GM12878 (cell line): ENCODE measurements around the gene PPP1R13L. TPM values are rescaled to one million over a fixed set of nuclear protein-coding genes. Genes with fewer than 3 reads are reported as not detected.

Source experiments
- ATAC-seq: fragments of 200-7000 bp; cut with Tn5 transposase; 3 replicates; pipeline ENCODE4 v1.9.1; 2020; ENCODE audit warnings: mild to moderate bottlenecking, moderate library complexity
- BruUV-seq: library from RNA; stranded (reverse); fragments of 400-500 nt; replicated peaks from 2 replicates; lab custom pipeline; 2021; lab: Mats Ljungman, UMichigan
- CTCF ChIA-PET: fragments of 300-600 bp; sonication (Branson Sonifier 250); formaldehyde crosslinking; extraction: SDS; loops from one replicate; lab custom pipeline; 2021; ENCODE audit warnings: inconsistent platforms; lab: Yijun Ruan, JAX
- POLR2A ChIA-PET: fragments of 350-600 bp; formaldehyde crosslinking; extraction: SDS; loops from one replicate; lab custom pipeline; 2021; ENCODE audit warnings: inconsistent platforms; lab: Charles Lee
- RAD21 ChIA-PET: fragments of 300-600 bp; sonication (Branson Sonifier 250); formaldehyde crosslinking; loops from one replicate; lab custom pipeline; 2023; ENCODE audit warnings: antibody characterized with exemption; ENCODE audit not compliant: unreplicated experiment; lab: Charles Lee
- SMC1A ChIA-PET: fragments of 300-600 bp; sonication (Branson Sonifier 250); formaldehyde crosslinking; loops from one replicate; lab custom pipeline; 2023; ENCODE audit not compliant: unreplicated experiment, uncharacterized antibody; lab: Charles Lee
- DNase-seq: peaks from one replicate; pipeline ENCODE4 v3.0.0-alpha.2; 2011; ENCODE audit warnings: low read depth, low spot score
- FAIRE-seq: peaks from 3 replicates; lab custom pipeline; 2011; peaks lifted over from hg19 to GRCh38; lab: Jason Lieb, UNC
- H2AFZ ChIP-seq: 2 replicates; pipeline ENCODE4 v1.6.0; 2011; ENCODE audit warnings: low read depth, low read length, control low read depth; ENCODE audit not compliant: control insufficient read depth
- H3K27ac ChIP-seq: 2 replicates; pipeline ENCODE4 v1.5.1; 2011; ENCODE audit warnings: control low read depth; ENCODE audit not compliant: control insufficient read depth, insufficient read depth
- H3K27me3 ChIP-seq, 2 experiments: replicated peaks in 1 of 2; 2 replicates each; pipeline versions ENCODE4 v1.6.0 to v1.6.1; 2011; ENCODE audit warnings: low read length in 1 of 2; ENCODE audit not compliant: control insufficient read depth in 2 of 2, insufficient read depth in 2 of 2
- H3K36me3 ChIP-seq, 2 experiments: 2 replicates each; pipeline ENCODE4 v1.5.1; 2011; ENCODE audit warnings: low read length in 1 of 2; ENCODE audit not compliant: control insufficient read depth in 2 of 2, insufficient read depth in 2 of 2
- H3K4me1 ChIP-seq: 2 replicates; pipeline ENCODE4 v1.6.1; 2011; ENCODE audit warnings: mild to moderate bottlenecking, low read length, moderate library complexity, mixed read lengths; ENCODE audit not compliant: control insufficient read depth, insufficient read depth
- H3K4me2 ChIP-seq: 2 replicates; pipeline ENCODE4 v1.6.0; 2011; ENCODE audit warnings: control low read depth; ENCODE audit not compliant: control insufficient read depth, insufficient read depth
- H3K4me3 ChIP-seq: fragments of 200-600 bp; sonication (generic); 2 replicates; pipeline ENCODE4 v1.5.1; 2016
- H3K79me2 ChIP-seq: 2 replicates; pipeline ENCODE4 v1.6.0; 2011; ENCODE audit warnings: low read length; ENCODE audit not compliant: control insufficient read depth, insufficient read depth
- H3K9ac ChIP-seq: 2 replicates; pipeline ENCODE4 v1.8.0; 2011; ENCODE audit warnings: low read length, control low read depth, mixed read lengths; ENCODE audit not compliant: control insufficient read depth, insufficient read depth
- H3K9me3 ChIP-seq: replicated peaks from 3 replicates; pipeline ENCODE4 v1.5.1; 2011; ENCODE audit warnings: mild to moderate bottlenecking, low read length; ENCODE audit not compliant: control insufficient read depth, insufficient read depth
- H4K20me1 ChIP-seq: 2 replicates; pipeline ENCODE4 v1.6.0; 2011; ENCODE audit not compliant: control insufficient read depth, insufficient read depth
- CREB1 ChIP-seq: IDR thresholded peaks from 2 replicates; pipeline ENCODE4 v1.6.1; 2012; ENCODE audit warnings: low read depth, mild to moderate bottlenecking, inconsistent platforms
- HDGF ChIP-seq: fragments of 450-650 bp; IDR thresholded peaks from 2 replicates; pipeline ENCODE4 v1.6.1; 2016; ENCODE audit warnings: antibody characterized with exemption
- WGBS: methylation state at CpG from one replicate; pipeline ENCODE4 v1.1.6; 2016; ENCODE audit warnings: low lambda C conversion rate; ENCODE audit not compliant: insufficient replicate concordance, insufficient coverage; ENCODE audit errors: missing lambda C conversion rate; 5-methylcytosine and 5-hydroxymethylcytosine counted together
- in situ Hi-C: fragments of 300-500 bp; cut with MboI; formaldehyde crosslinking; loops from 9 replicates; pipeline ENCODE4 v1.14.3; 2018; ENCODE audit warnings: mixed read lengths
- intact Hi-C: fragments of 100-400 bp; cut with micrococcal nuclease; formaldehyde crosslinking; loops from one replicate; pipeline ENCODE4 v1.14.2; 2022; ENCODE audit not compliant: unreplicated experiment
- polyA plus RNA-seq, 11 experiments: library from polyadenylated mRNA; depleted of rRNA in 4 of 11; unstranded in 6 of 11; stranded (reverse) in 5 of 11; fragments of >200 nt; fragmentation: Nextera tagmentation in 4 of 11; fragmentation: Illumina TruSeq in 1 of 11; extraction: Ambion mirVana in 4 of 11; extraction: Trizol in 1 of 11; gene quantifications; 1 replicate in 1 of 11; 2 replicates in 10 of 11; pipeline versions ENCODE4 v1.2.1 to v1.2.3, GENCODE V29; 2011 to 2016; ENCODE audit warnings: inconsistent platforms in 2 of 11, missing spikeins in 2 of 11, low read depth in 1 of 11
- total RNA-seq, 4 experiments: library from RNA; depleted of rRNA in 3 of 4; stranded (reverse); fragments of >200 nt in 3 of 4; fragmentation: Illumina TruSeq in 1 of 4; extraction: Trizol in 1 of 4; gene quantifications; 2 replicates each; pipeline versions ENCODE4 v1.2.1 to v1.2.3, GENCODE V29; 2013 to 2021
- TF ChIP-seq, protein P1 (sequence below): fragments of 450-650 bp; IDR thresholded peaks from 2 replicates; pipeline ENCODE4 v1.6.1; 2017; ENCODE audit warnings: borderline replicate concordance
- TF ChIP-seq, protein P2 (sequence below): fragments of 450-650 bp; IDR thresholded peaks from 2 replicates; pipeline ENCODE4 v1.6.1; 2016; ENCODE audit warnings: mild to moderate bottlenecking

Gene PPP1R13L
- total and polyA plus RNA-seq, 10 of the 15 experiments (the other 5 are each of a cell fraction or from before 2014, with no cell fraction given) = 0.40 to 10.0 (median 2.5) TPM

DNA sequence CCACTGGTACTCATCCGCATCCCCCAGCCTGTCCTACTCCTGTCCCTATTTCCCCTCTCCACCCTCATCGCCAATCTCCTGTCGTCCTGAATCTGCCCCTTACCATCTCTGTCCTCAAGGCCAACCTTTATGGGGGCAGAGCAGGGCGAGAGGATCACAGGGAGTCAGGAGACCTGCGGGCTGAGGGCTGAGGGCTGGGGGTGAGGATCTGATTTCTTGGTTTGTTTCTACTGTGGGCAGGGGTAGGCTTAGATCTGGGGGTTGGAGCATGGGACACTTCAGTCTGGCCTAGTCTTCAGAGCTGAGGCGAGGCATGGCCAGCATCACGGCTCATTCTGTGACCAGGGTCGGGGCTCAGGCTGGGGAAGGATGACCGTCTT, 35.4 kb upstream of the PPP1R13L start:
- ChIA-PET RAD21 (interaction anchor here (1.0 to 3.5 kb wide), 15 partner anchors 14 to 206 kb away, joined by 3 to 206 read pairs (median 5); partner anchors contain the start of genes FOSB and PPP1R13L), CTCF (interaction anchor here (0.9 to 6.6 kb wide), 24 partner anchors 9 to 330 kb away, joined by 3 to 385 read pairs (median 5); partner anchors contain the start of genes ERCC1, FOSB, PPP1R13L and SIX5)

More for the DNA sequence above, 35.4 kb upstream of the PPP1R13L start:
- peak overlapping the region; percentile 73; the same call in 1 of the 2 replicates for H3K9ac ChIP-seq
- no peaks in the 10 kb centered on the region for H3K9me3 ChIP-seq
- POLR2A ChIA-PET = interaction anchor here (0.6 to 2.6 kb wide), 9 partner anchors 8 to 217 kb away, joined by 3 to 30 read pairs (median 6); no protein-coding TSS in a partner anchor
- H3K4me1 ChIP-seq = peaks cover 23% of the 10 kb centered on the region
- in situ Hi-C loops = loop anchor here (5.0 kb wide), 1 partner anchor 37 kb away; no protein-coding TSS in a partner anchor
- no peak for ATAC-seq
- no peaks in the 10 kb centered on the region for H4K20me1 ChIP-seq
- H3K27ac ChIP-seq = peak overlapping the region; percentile 82
- FAIRE-seq = no peak
- DNase-seq = no peak
- peak overlapping the region; percentile 57 for H3K4me3 ChIP-seq
- SMC1A ChIA-PET = interaction anchor here (1.0 to 6.0 kb wide), 9 partner anchors 10 to 203 kb away, joined by 3 to 145 read pairs (median 9); partner anchors contain the start of gene FOSB
- H3K79me2 ChIP-seq = no peaks in the 10 kb centered on the region
- H3K4me2 ChIP-seq = peak overlapping the region; percentile 76
- peak overlapping the region; percentile 75 for H2AFZ ChIP-seq
- BruUV-seq = no TSS peak
- intact Hi-C loops = loop anchor here (5.0 kb wide), 1 partner anchor 202 kb away; no protein-coding TSS in a partner anchor
- WGBS = 37% methylated on average over 7 of the region's 9 CpGs
- no peaks in the 10 kb centered on the region for H3K36me3 ChIP-seq
- no peaks in the 10 kb centered on the region for H3K27me3 ChIP-seq
- TF ChIP-seq, protein P1, sequence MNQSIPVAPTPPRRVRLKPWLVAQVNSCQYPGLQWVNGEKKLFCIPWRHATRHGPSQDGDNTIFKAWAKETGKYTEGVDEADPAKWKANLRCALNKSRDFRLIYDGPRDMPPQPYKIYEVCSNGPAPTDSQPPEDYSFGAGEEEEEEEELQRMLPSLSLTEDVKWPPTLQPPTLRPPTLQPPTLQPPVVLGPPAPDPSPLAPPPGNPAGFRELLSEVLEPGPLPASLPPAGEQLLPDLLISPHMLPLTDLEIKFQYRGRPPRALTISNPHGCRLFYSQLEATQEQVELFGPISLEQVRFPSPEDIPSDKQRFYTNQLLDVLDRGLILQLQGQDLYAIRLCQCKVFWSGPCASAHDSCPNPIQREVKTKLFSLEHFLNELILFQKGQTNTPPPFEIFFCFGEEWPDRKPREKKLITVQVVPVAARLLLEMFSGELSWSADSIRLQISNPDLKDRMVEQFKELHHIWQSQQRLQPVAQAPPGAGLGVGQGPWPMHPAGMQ = no peak
- TF ChIP-seq HDGF (0 out of 2 replicates have a peak, but pooled peaks have one; percentile 40), CREB1 (no peak)
- TF ChIP-seq, protein P2, sequence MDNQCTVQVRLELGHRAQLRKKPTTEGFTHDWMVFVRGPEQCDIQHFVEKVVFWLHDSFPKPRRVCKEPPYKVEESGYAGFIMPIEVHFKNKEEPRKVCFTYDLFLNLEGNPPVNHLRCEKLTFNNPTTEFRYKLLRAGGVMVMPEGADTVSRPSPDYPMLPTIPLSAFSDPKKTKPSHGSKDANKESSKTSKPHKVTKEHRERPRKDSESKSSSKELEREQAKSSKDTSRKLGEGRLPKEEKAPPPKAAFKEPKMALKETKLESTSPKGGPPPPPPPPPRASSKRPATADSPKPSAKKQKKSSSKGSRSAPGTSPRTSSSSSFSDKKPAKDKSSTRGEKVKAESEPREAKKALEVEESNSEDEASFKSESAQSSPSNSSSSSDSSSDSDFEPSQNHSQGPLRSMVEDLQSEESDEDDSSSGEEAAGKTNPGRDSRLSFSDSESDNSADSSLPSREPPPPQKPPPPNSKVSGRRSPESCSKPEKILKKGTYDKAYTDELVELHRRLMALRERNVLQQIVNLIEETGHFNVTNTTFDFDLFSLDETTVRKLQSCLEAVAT = peak; percentile 68
- TF ChIP-seq, all 136 proteins: peak for 2
